Gastroesophageal sphincter (tissue), 4 donors: Measurements from ENCODE around the gene MAP3K20. TPM values are rescaled to one million over a fixed set of nuclear protein-coding genes. Genes with fewer than 3 reads are reported as not detected.
"Not testable (repeated sequence)": the region's sequence is repeated elsewhere in the genome, so short reads cannot be mapped to it uniquely, and the experiment has no call there.

Experiments used
- ATAC-seq: fragments of 150-250 bp; one replicate; pipeline ENCODE4 v1.9.1; 2016; ENCODE audit warnings: mild to moderate bottlenecking, moderate library complexity
- H3K27ac ChIP-seq, 4 donors: fragments of 200-600 bp; sonication (generic) in 3 of 4; 1 replicate in 3 of 4; 2 replicates in 1 of 4; pipeline ENCODE4 v1.5.1; 2016 to 2019
- H3K27me3 ChIP-seq: fragments of 200-600 bp; sonication (generic); one replicate; pipeline ENCODE4 v1.5.1; 2019
- H3K36me3 ChIP-seq, 2 donors: fragments of 200-600 bp; sonication (generic); one replicate each; pipeline ENCODE4 v1.5.1; 2019; ENCODE audit warnings: control low read depth in 1 of 2
- H3K4me1 ChIP-seq, 3 donors: fragments of 200-600 bp; sonication (generic); 1 replicate in 2 of 3; 2 replicates in 1 of 3; pipeline ENCODE4 v1.5.1; 2016 to 2019; ENCODE audit warnings: control low read depth in 2 of 3
- H3K4me3 ChIP-seq, 2 donors: fragments of 200-600 bp; sonication (generic); one replicate each; pipeline ENCODE4 v1.5.1; 2019; ENCODE audit warnings: mild to moderate bottlenecking in 1 of 2, moderate library complexity in 1 of 2
- H3K9me3 ChIP-seq, 3 donors: fragments of 200-600 bp; sonication (generic); one replicate each; pipeline ENCODE4 v1.5.1; 2017 to 2019; ENCODE audit warnings: control low read depth in 2 of 3
- CTCF ChIP-seq, 4 experiments: fragments of 200-600 bp in 2 of 4; fragments of 450-650 bp in 2 of 4; sonication (generic) in 1 of 4; IDR thresholded peaks; one replicate each; pipeline ENCODE4 v1.5.1; 2017 to 2019; ENCODE audit warnings: antibody characterized with exemption in 4 of 4, mild to moderate bottlenecking in 2 of 4, moderate library complexity in 2 of 4
- EP300 ChIP-seq: sonication (generic); formaldehyde crosslinking; IDR thresholded peaks from one replicate; pipeline ENCODE4 v1.6.1; 2017; ENCODE audit warnings: antibody characterized with exemption, mild to moderate bottlenecking
- POLR2A ChIP-seq, 2 donors: fragments of 450-650 bp; IDR thresholded peaks; one replicate each; pipeline ENCODE4 v1.6.1; 2017; ENCODE audit warnings: antibody characterized with exemption in 2 of 2, mild to moderate bottlenecking in 2 of 2, moderate library complexity in 1 of 2
- POLR2AphosphoS5 ChIP-seq: sonication (generic); formaldehyde crosslinking; IDR thresholded peaks from one replicate; pipeline ENCODE4 v1.6.1; 2017; ENCODE audit warnings: antibody characterized with exemption
- WGBS, 2 donors: methylation state at CpG; one replicate each; pipeline ENCODE4 v1.1.5; 2018; ENCODE audit warnings: low coverage in 1 of 2; 5-methylcytosine and 5-hydroxymethylcytosine counted together
- total RNA-seq, 4 donors: library from RNA; depleted of rRNA; stranded (reverse); fragments of >200 nt; gene quantifications; one replicate each; pipeline ENCODE4 v1.1.0, GENCODE V29; 2016

The MAP3K20 gene
- total RNA-seq, 4 donors from 2014 or later = 318 to 496 (median 327) TPM

GRCh38 chr2:173157676-173158293 is 82.1 kb downstream of the MAP3K20 start:
- ATAC-seq = no peak
- H3K27ac ChIP-seq = peak overlapping the region in 1 of 4 donors; percentile 4
- H3K4me3 ChIP-seq = no peak overlapping the region
- 89 to 93% methylated on average over 3 of the region's 3 CpGs for WGBS, 2 donors
- no peaks in the 10 kb centered on the region for H3K36me3 ChIP-seq
- no peaks in the 10 kb centered on the region for H3K27me3 ChIP-seq
- H3K9me3 ChIP-seq = no peaks in the 10 kb centered on the region
- TF ChIP-seq EP300 = no peak
- TF ChIP-seq CTCF (IDR thresholded peaks at IDR 0.05) = no peak
- no peak for TF ChIP-seq POLR2AphosphoS5
- TF ChIP-seq POLR2A (IDR thresholded peaks at IDR 0.05) = no peak
- peaks cover 8 to 55% (median 8%) of the 10 kb centered on the region in 3 donors for H3K4me1 ChIP-seq

- Histone ChIP-seq H3K27me3 (no peaks in the 10 kb centered on the region), H3K36me3 (no peaks in the 10 kb centered on the region), H3K9me3 (peaks cover 0 to 4% (median 0%) of the 10 kb centered on the region in 3 donors), H3K27ac (peak overlapping the region; percentile 67 to 88 (median 72)), H3K4me1 (peaks cover 5 to 53% (median 8%) of the 10 kb centered on the region in 3 donors), H3K4me3 (no peak overlapping the region)
- TF ChIP-seq EP300 (no peak), CTCF (IDR thresholded peaks at IDR 0.05) (no peak), POLR2AphosphoS5 (peak; percentile 99)
- WGBS, 2 donors = 13 to 22% methylated on average over 1 of the region's 1 CpG
- ATAC-seq = peak; percentile 98
Measured at GRCh38 chr2:173159791-173160463, 84.3 kb downstream of the MAP3K20 start.

GRCh38 chr2:173160618-173161017 is 85.0 kb downstream of the MAP3K20 start:
- H3K27me3 ChIP-seq = no peaks in the 10 kb centered on the region
- H3K4me3 ChIP-seq = no peak overlapping the region
- no peaks in the 10 kb centered on the region for H3K36me3 ChIP-seq
- peaks cover 5 to 60% (median 8%) of the 10 kb centered on the region in 3 donors for H3K4me1 ChIP-seq
- peaks cover 0 to 4% (median 0%) of the 10 kb centered on the region in 3 donors for H3K9me3 ChIP-seq
- 77 to 80% methylated on average over 3 to 4 of the region's 4 CpGs for WGBS, 2 donors
- no peak for ATAC-seq
- TF ChIP-seq POLR2A (IDR thresholded peaks at IDR 0.05) = no peak
- H3K27ac ChIP-seq = peak overlapping the region; percentile 67 to 88 (median 70)

GRCh38 chr2:173161040-173161439 is 85.4 kb downstream of the MAP3K20 start:
- Histone ChIP-seq H3K27me3 (no peaks in the 10 kb centered on the region), H3K27ac (peak overlapping the region; percentile 67 to 88 (median 70)), H3K4me3 (no peak overlapping the region), H3K9me3 (peaks cover 0 to 4% (median 0%) of the 10 kb centered on the region in 3 donors), H3K36me3 (no peaks in the 10 kb centered on the region), H3K4me1 (peaks cover 5 to 64% (median 8%) of the 10 kb centered on the region in 3 donors)
- peak; percentile 21 for TF ChIP-seq POLR2AphosphoS5
- no peak for TF ChIP-seq EP300
- WGBS, 2 donors = 65 to 72% methylated on average over 3 to 4 of the region's 4 CpGs
- ATAC-seq = no peak

- H3K4me1 ChIP-seq = peaks cover 5 to 69% (median 8%) of the 10 kb centered on the region in 3 donors
- H3K27ac ChIP-seq = peak overlapping the region; percentile 61 to 71 (median 68)
- H3K27me3 ChIP-seq = no peaks in the 10 kb centered on the region
- no peak for ATAC-seq
- H3K9me3 ChIP-seq = peaks cover 0 to 4% (median 0%) of the 10 kb centered on the region in 3 donors
- H3K4me3 ChIP-seq = no peak overlapping the region
- WGBS, 2 donors = 70 to 76% methylated on average over 6 of the region's 6 CpGs
- TF ChIP-seq POLR2A (IDR thresholded peaks at IDR 0.05) (no peak), EP300 (no peak), POLR2AphosphoS5 (no peak), CTCF (IDR thresholded peaks at IDR 0.05) (no peak)
- no peaks in the 10 kb centered on the region for H3K36me3 ChIP-seq
Measured at GRCh38 chr2:173161507-173161906, 85.9 kb downstream of the MAP3K20 start.

- not testable (repeated sequence) for H3K4me3 ChIP-seq, H3K9me3 ChIP-seq, H3K27ac ChIP-seq, H3K27me3 ChIP-seq, H3K36me3 ChIP-seq, ATAC-seq
- 89 to 91% methylated on average over 1 of the region's 1 CpG for WGBS, 2 donors
- H3K4me1 ChIP-seq = peaks cover 5 to 68% (median 8%) of the 10 kb centered on the region in 3 donors
Measured at GRCh38 chr2:173163357-173163756, 87.7 kb downstream of the MAP3K20 start.
